Thyroid gland (tissue), 4 donors: Measurements from ENCODE around the gene ALPG.
"Not testable (repeated sequence)": the region's sequence is repeated elsewhere in the genome, so short reads cannot be mapped to it uniquely, and the experiment has no call there.

ENCODE experiments used
- POLR2A ChIP-seq, 2 donors: fragments of 450-650 bp; IDR thresholded peaks; one replicate each; pipeline ENCODE4 v1.6.1; 2017; ENCODE audit warnings: antibody characterized with exemption in 2 of 2, mild to moderate bottlenecking in 2 of 2, moderate library complexity in 1 of 2
- TF ChIP-seq, protein P1 (sequence below), 6 experiments: fragments of 200-600 bp in 3 of 6; fragments of 450-650 bp in 3 of 6; sonication (generic) in 3 of 6; IDR thresholded peaks; one replicate each; pipeline ENCODE4 v1.5.1; 2016 to 2019; ENCODE audit warnings: antibody characterized with exemption in 6 of 6, mild to moderate bottlenecking in 2 of 6, inconsistent platforms in 1 of 6, moderate library complexity in 1 of 6

DNA sequence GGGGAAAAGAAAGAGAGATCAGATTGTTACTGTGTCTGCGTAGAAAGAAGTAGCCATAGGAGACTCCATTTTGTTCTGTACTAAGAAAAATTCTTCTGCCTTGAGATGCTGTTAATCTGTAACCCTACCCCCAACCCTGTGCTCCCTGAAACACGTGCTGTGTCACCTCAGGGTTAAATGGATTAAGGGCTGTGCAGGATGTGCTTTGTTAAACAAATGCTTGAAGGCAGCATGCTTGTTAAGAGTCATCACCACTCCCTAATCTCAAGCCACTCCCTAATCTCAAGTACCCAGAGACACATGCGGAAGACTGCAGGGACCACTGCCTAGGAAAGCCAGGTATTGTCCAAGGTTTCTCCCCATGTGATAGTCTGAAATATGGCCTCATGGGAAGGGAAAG lies 16.4 kb downstream of the ALPG start:
- TF ChIP-seq, protein P1, sequence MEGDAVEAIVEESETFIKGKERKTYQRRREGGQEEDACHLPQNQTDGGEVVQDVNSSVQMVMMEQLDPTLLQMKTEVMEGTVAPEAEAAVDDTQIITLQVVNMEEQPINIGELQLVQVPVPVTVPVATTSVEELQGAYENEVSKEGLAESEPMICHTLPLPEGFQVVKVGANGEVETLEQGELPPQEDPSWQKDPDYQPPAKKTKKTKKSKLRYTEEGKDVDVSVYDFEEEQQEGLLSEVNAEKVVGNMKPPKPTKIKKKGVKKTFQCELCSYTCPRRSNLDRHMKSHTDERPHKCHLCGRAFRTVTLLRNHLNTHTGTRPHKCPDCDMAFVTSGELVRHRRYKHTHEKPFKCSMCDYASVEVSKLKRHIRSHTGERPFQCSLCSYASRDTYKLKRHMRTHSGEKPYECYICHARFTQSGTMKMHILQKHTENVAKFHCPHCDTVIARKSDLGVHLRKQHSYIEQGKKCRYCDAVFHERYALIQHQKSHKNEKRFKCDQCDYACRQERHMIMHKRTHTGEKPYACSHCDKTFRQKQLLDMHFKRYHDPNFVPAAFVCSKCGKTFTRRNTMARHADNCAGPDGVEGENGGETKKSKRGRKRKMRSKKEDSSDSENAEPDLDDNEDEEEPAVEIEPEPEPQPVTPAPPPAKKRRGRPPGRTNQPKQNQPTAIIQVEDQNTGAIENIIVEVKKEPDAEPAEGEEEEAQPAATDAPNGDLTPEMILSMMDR (IDR thresholded peaks at IDR 0.05), result not testable (repeated sequence)
- TF ChIP-seq POLR2A (IDR thresholded peaks at IDR 0.05), result not testable (repeated sequence)
